Mucosa of descending colon (tissue), 3 donors: ENCODE results near the gene SLC6A7. TPM values are rescaled to one million over a fixed set of nuclear protein-coding genes. Genes with fewer than 3 reads are reported as not detected.

Source experiments
- ATAC-seq: fragments of 200-7000 bp; cut with Tn5 transposase; one replicate; pipeline ENCODE4 v1.9.1; 2020; ENCODE audit warnings: mild to moderate bottlenecking, moderate library complexity
- DNase-seq, 3 donors: peaks; one replicate each; pipeline ENCODE4 v3.0.0-alpha.2; 2020
- H3K36me3 ChIP-seq: fragments of 200-600 bp; one replicate; pipeline ENCODE4 v1.8.0; 2021; ENCODE audit warnings: low read depth, mild to moderate bottlenecking
- H3K4me1 ChIP-seq: fragments of 200-600 bp; one replicate; pipeline ENCODE4 v1.8.0; 2021; ENCODE audit warnings: low read depth, mild to moderate bottlenecking
- H3K4me3 ChIP-seq: fragments of 200-600 bp; one replicate; pipeline ENCODE4 v1.8.0; 2021; ENCODE audit warnings: mild to moderate bottlenecking
- H3K9me3 ChIP-seq: fragments of 200-600 bp; one replicate; pipeline ENCODE4 v1.8.0; 2021; ENCODE audit warnings: mild to moderate bottlenecking
- CTCF ChIP-seq: fragments of 200-600 bp; IDR thresholded peaks from one replicate; pipeline ENCODE4 v1.8.0; 2022; ENCODE audit warnings: antibody characterized with exemption, mild to moderate bottlenecking
- intact Hi-C, 2 donors: fragments of 100-400 bp; cut with DNase I in 1 of 2; cut with micrococcal nuclease in 1 of 2; formaldehyde crosslinking; loops; one replicate each; pipeline versions ENCODE4 v1.11.0 to v1.11.1; 2022; cut with DNase I, micrococcal nuclease
- total RNA-seq, 3 donors: library from RNA; stranded (reverse); fragmentation: NEBNext Ultra II Directional in 2 of 3; extraction: Animal tissue kit (Norgen Biotek cat#: 25700) in 2 of 3; gene quantifications; one replicate each; pipeline versions ENCODE4 v1.2.1 to v1.2.4, GENCODE V29; 2021 to 2023
- donor health status: DM: no; HTN: no; CAD: no; lungs with moderate emphysema.
- donor health status: DM: no; HTN: no; CAD: no.
- donor health status: DM: no; HTN: yes; CAD: no.

The SLC6A7 gene
- total RNA-seq, 3 donors from 2014 or later = 15.2 to 26.4 (median 18.9) TPM

DNA sequence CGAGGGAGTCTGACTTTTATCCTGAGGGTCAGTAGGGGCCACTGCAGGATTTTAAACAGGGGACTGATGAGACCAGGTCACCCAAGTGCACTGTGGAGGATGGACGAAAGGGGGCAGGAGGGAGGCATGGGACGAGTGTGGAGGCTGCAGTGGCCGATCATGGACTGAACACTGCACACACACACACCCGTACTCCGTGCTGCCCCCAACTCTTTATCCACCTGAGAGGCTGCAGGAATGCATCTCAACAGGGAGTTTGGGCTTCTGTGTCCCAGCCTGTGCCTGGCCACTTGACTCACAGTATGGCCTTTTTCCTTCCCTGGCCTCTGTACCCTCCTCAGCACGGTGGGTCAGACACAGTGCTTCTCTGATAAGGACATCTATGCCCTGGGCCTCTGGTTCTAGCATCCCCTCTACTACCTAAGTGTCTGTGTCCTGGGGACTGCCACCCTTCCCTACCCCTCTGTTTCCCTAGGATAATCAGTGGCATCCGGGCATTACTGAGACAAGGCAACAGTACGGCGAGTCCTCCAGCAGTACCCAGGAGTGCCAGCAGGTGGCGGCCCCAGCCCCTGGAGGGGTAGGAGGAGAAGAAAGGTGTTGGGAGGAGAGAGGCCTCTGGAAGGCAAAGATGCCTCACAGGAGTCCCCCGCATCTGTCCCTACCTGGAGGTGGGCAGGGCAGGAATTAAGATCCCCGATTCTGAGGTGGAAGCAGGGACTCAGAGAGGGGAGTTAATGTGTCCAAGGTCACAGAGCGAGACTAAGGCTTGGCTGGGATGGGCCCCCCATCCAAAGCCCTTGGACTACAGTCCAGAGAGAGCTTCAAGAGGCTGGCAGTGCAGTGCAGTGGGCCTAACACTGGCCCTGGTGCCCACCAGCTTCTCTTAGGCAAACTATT lies 28.4 kb upstream of the SLC6A7 start:
- intact Hi-C loops = loop anchor here in 1 of 2 donors (2.0 kb wide), 1 partner anchor 57 kb away; no protein-coding TSS in a partner anchor
- Histone ChIP-seq H3K9me3 (no peaks in the 10 kb centered on the region), H3K4me3 (no peak overlapping the region), H3K4me1 (peaks cover 43% of the 10 kb centered on the region), H3K36me3 (no peaks in the 10 kb centered on the region)
- ATAC-seq (peak; percentile 81), DNase-seq (peak; percentile 90 to 98 (median 97))
- TF ChIP-seq CTCF = peak; percentile 90

GRCh38 chr5:150162142-150162513 lies 27.7 kb upstream of the SLC6A7 start:
- no peak overlapping the region for H3K4me3 ChIP-seq
- no peaks in the 10 kb centered on the region for H3K36me3 ChIP-seq
- peak; percentile 78 for ATAC-seq
- intact Hi-C loops = no loop called here
- peaks cover 43% of the 10 kb centered on the region for H3K4me1 ChIP-seq
- H3K9me3 ChIP-seq = no peaks in the 10 kb centered on the region
- DNase-seq = peak; percentile 89 to 90 (median 90)
- no peak for TF ChIP-seq CTCF

DNA sequence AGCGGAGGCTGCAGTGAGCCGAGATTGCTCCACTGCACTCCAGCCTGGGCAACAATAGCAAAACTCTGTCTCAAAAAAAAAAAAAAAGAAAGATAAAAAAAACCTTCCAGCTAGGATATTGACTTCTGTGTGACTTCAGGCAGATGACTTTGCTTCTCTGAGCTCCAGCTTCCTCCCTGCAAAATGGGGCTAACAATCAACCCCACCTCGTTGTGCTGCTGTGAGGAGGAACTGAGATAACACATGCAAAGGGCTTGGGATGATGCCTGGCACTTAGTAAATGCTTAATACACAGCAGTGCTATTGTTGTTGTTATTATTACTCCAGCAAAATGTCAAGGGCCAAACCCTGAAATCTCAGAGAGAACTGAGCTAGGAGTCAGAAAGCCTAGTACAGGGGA lies 26.8 kb upstream of the SLC6A7 start:
- no peak overlapping the region for H3K4me3 ChIP-seq
- intact Hi-C loops = no loop called here
- ATAC-seq (no peak), DNase-seq (no peak)
- H3K4me1 ChIP-seq = peaks cover 43% of the 10 kb centered on the region
- H3K36me3 ChIP-seq = no peaks in the 10 kb centered on the region
- no peaks in the 10 kb centered on the region for H3K9me3 ChIP-seq
- no peak for TF ChIP-seq CTCF

DNA sequence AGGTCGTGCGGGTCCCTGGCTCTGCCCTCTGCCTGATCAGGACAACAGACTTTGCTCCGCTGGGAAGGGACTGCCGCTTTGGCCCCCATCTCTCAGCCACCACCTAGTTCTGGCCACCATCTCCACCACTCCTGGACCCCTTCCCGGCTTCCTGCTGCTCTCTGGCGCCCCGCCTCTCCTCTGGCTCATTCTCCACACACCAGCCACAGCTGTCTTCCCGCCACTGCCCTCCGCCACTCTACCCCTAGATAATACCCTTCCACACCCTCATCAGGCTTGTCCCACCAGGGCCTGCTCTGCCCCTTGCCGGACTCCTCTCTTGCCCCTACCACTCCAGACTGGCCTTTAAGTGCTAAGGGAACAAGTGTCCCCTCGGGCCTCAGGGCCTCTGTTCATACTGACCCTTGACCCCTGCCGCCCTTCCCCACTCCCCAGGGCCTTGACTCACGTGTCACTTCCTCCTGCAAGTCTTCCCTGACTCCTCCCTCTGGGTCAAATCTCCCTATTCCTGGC lies 26.3 kb upstream of the SLC6A7 start:
- Histone ChIP-seq H3K9me3 (no peaks in the 10 kb centered on the region), H3K4me1 (peaks cover 43% of the 10 kb centered on the region), H3K4me3 (no peak overlapping the region), H3K36me3 (no peaks in the 10 kb centered on the region)
- ATAC-seq (peak; percentile 44), DNase-seq (peak; percentile 79 to 86 (median 85))
- intact Hi-C loops = no loop called here
- TF ChIP-seq CTCF = no peak

GRCh38 chr5:150164211-150164980 lies 25.5 kb upstream of the SLC6A7 start:
- DNase-seq = peak; percentile 72 to 73 (median 72)
- Histone ChIP-seq H3K9me3 (no peaks in the 10 kb centered on the region), H3K4me3 (no peak overlapping the region), H3K4me1 (peaks cover 43% of the 10 kb centered on the region), H3K36me3 (no peaks in the 10 kb centered on the region)
- no peak for TF ChIP-seq CTCF
- intact Hi-C loops = no loop called here
- peak; percentile 6 for ATAC-seq
